ENCODE data around the gene UTY.

The UTY gene

GRCh38 chrY:13435968-13436937 lies 43.6 kb downstream of the UTY start:
- no peak overlapping the region for H3K9ac ChIP-seq (ENCODE audit: low read depth, low read length)
- H3K36me3 ChIP-seq (ENCODE audit: insufficient read depth, low read length): no peaks in the 10 kb centered on the region
- no peaks in the 10 kb centered on the region for H3K4me1 ChIP-seq (ENCODE audit: insufficient read depth, low read length)

GRCh38 chrY:13435206-13435967 lies 44.4 kb downstream of the UTY start:
- Histone ChIP-seq H3K4me1 (ENCODE audit: insufficient read depth, low read length) (no peaks in the 10 kb centered on the region), H3K36me3 (ENCODE audit: insufficient read depth, low read length) (no peaks in the 10 kb centered on the region), H3K9ac (ENCODE audit: low read depth, low read length) (no peak overlapping the region), H3K9me3 (ENCODE audit: control insufficient read depth, insufficient read depth, low read length) (no peaks in the 10 kb centered on the region)

More at GRCh38 chrY:13435968-13436937, 43.6 kb downstream of the UTY start:
- H3K9me3 ChIP-seq (ENCODE audit: control insufficient read depth, insufficient read depth, low read length): no peaks in the 10 kb centered on the region

GRCh38 chrY:13432293-13433025 lies 47.4 kb downstream of the UTY start:
- H3K9ac ChIP-seq (ENCODE audit: low read depth, low read length): no peak overlapping the region
- no peaks in the 10 kb centered on the region for H3K9me3 ChIP-seq (ENCODE audit: control insufficient read depth, insufficient read depth, low read length)
- H3K4me1 ChIP-seq (ENCODE audit: insufficient read depth, low read length): no peaks in the 10 kb centered on the region
- no peaks in the 10 kb centered on the region for H3K36me3 ChIP-seq (ENCODE audit: insufficient read depth, low read length)

GRCh38 chrY:13429551-13429950 lies 50.3 kb downstream of the UTY start:
- no peaks in the 10 kb centered on the region for H3K4me1 ChIP-seq (ENCODE audit: insufficient read depth, low read length)
- H3K9me3 ChIP-seq (ENCODE audit: control insufficient read depth, insufficient read depth, low read length): no peaks in the 10 kb centered on the region
- no peaks in the 10 kb centered on the region for H3K36me3 ChIP-seq (ENCODE audit: insufficient read depth, low read length)
- no peak overlapping the region for H3K9ac ChIP-seq (ENCODE audit: low read depth, low read length)

- H3K9ac ChIP-seq (ENCODE audit: low read depth, low read length): no peak overlapping the region
- H3K4me1 ChIP-seq (ENCODE audit: insufficient read depth, low read length): no peaks in the 10 kb centered on the region
- no peaks in the 10 kb centered on the region for H3K9me3 ChIP-seq (ENCODE audit: control insufficient read depth, insufficient read depth, low read length)
- H3K36me3 ChIP-seq (ENCODE audit: insufficient read depth, low read length): no peaks in the 10 kb centered on the region
Observed at GRCh38 chrY:13423281-13423732, 56.5 kb downstream of the UTY start.

- no peak overlapping the region for H3K9ac ChIP-seq (ENCODE audit: low read depth, low read length)
- no peaks in the 10 kb centered on the region for H3K36me3 ChIP-seq (ENCODE audit: insufficient read depth, low read length)
- H3K4me1 ChIP-seq (ENCODE audit: insufficient read depth, low read length): no peaks in the 10 kb centered on the region
- H3K9me3 ChIP-seq (ENCODE audit: control insufficient read depth, insufficient read depth, low read length): no peaks in the 10 kb centered on the region
Observed at GRCh38 chrY:13416869-13417661, 62.8 kb downstream of the UTY start.

GRCh38 chrY:13415556-13415955 lies 64.3 kb downstream of the UTY start:
- Histone ChIP-seq H3K4me1 (ENCODE audit: insufficient read depth, low read length) (no peaks in the 10 kb centered on the region), H3K9ac (ENCODE audit: low read depth, low read length) (no peak overlapping the region), H3K36me3 (ENCODE audit: insufficient read depth, low read length) (no peaks in the 10 kb centered on the region), H3K9me3 (ENCODE audit: control insufficient read depth, insufficient read depth, low read length) (no peaks in the 10 kb centered on the region)

GRCh38 chrY:13398876-13399275 lies 81.0 kb downstream of the UTY start:
- H3K9me3 ChIP-seq (ENCODE audit: control insufficient read depth, insufficient read depth, low read length): no peaks in the 10 kb centered on the region
- no peak overlapping the region for H3K9ac ChIP-seq (ENCODE audit: low read depth, low read length)
- H3K4me1 ChIP-seq (ENCODE audit: insufficient read depth, low read length): no peaks in the 10 kb centered on the region
- H3K36me3 ChIP-seq (ENCODE audit: insufficient read depth, low read length): no peaks in the 10 kb centered on the region

GRCh38 chrY:13381110-13381683 lies 98.6 kb downstream of the UTY start:
- Histone ChIP-seq H3K9me3 (ENCODE audit: control insufficient read depth, insufficient read depth, low read length) (no peaks in the 10 kb centered on the region), H3K4me1 (ENCODE audit: insufficient read depth, low read length) (no peaks in the 10 kb centered on the region), H3K36me3 (ENCODE audit: insufficient read depth, low read length) (no peaks in the 10 kb centered on the region), H3K9ac (ENCODE audit: low read depth, low read length) (no peak overlapping the region)

- Histone ChIP-seq H3K9me3 (ENCODE audit: control insufficient read depth, insufficient read depth, low read length) (no peaks in the 10 kb centered on the region), H3K36me3 (ENCODE audit: insufficient read depth, low read length) (no peaks in the 10 kb centered on the region), H3K9ac (ENCODE audit: low read depth, low read length) (no peak overlapping the region), H3K4me1 (ENCODE audit: insufficient read depth, low read length) (no peaks in the 10 kb centered on the region)
Observed at GRCh38 chrY:13370868-13371800, 108.7 kb downstream of the UTY start.

- Histone ChIP-seq H3K9me3 (ENCODE audit: control insufficient read depth, insufficient read depth, low read length) (no peaks in the 10 kb centered on the region), H3K4me1 (ENCODE audit: insufficient read depth, low read length) (no peaks in the 10 kb centered on the region), H3K36me3 (ENCODE audit: insufficient read depth, low read length) (no peaks in the 10 kb centered on the region), H3K9ac (ENCODE audit: low read depth, low read length) (no peak overlapping the region)
Observed at GRCh38 chrY:13370245-13370644, 109.6 kb downstream of the UTY start.

GRCh38 chrY:13368513-13368845 lies 111.4 kb downstream of the UTY start:
- H3K4me1 ChIP-seq (ENCODE audit: insufficient read depth, low read length): no peaks in the 10 kb centered on the region

GRCh38 chrY:13363641-13364040 lies 116.2 kb downstream of the UTY start:
- Histone ChIP-seq H3K9ac (ENCODE audit: low read depth, low read length) (no peak overlapping the region), H3K36me3 (ENCODE audit: insufficient read depth, low read length) (no peaks in the 10 kb centered on the region), H3K9me3 (ENCODE audit: control insufficient read depth, insufficient read depth, low read length) (no peaks in the 10 kb centered on the region), H3K4me1 (ENCODE audit: insufficient read depth, low read length) (no peaks in the 10 kb centered on the region)

More at GRCh38 chrY:13368513-13368845, 111.4 kb downstream of the UTY start:
- no peaks in the 10 kb centered on the region for H3K9me3 ChIP-seq (ENCODE audit: control insufficient read depth, insufficient read depth, low read length)
- H3K9ac ChIP-seq (ENCODE audit: low read depth, low read length): no peak overlapping the region
- H3K36me3 ChIP-seq (ENCODE audit: insufficient read depth, low read length): no peaks in the 10 kb centered on the region

All from ES-I3 (cell line).